HEK293 (cell line): ENCODE data around the gene B3GAT1.

ENCODE experiments used
- CTCF ChIA-PET: fragments of 350-600 bp; formaldehyde crosslinking; extraction: SDS; loops from one replicate; lab custom pipeline; 2021; ENCODE audit warnings: antibody characterized with exemption; lab: Yijun Ruan, JAX
- POLR2A ChIA-PET: fragments of 300-600 bp; formaldehyde crosslinking; extraction: SDS; loops from one replicate; lab custom pipeline; 2020; ENCODE audit warnings: antibody characterized with exemption, inconsistent platforms; lab: Yijun Ruan, JAX
- H3K27ac ChIP-seq: fragments of 200-500 bp; sonication (Bioruptor generic); 2 replicates; pipeline ENCODE4 v1.5.1; 2014; ENCODE audit warnings: low read depth, low read length, control low read depth, inconsistent platforms; ENCODE audit errors: extremely low read depth
- H3K36me3 ChIP-seq, 2 experiments: fragments of 200-500 bp in 1 of 2; sonication (Bioruptor generic) in 1 of 2; 1 replicate in 1 of 2; 2 replicates in 1 of 2; pipeline ENCODE4 v1.5.1; 2014 to 2017; ENCODE audit warnings: inconsistent platforms in 2 of 2, low read length in 2 of 2; ENCODE audit not compliant: control insufficient read depth in 2 of 2, insufficient read depth in 1 of 2
- H3K4me1 ChIP-seq: fragments of 200-500 bp; sonication (Bioruptor generic); 2 replicates; pipeline ENCODE4 v1.5.1; 2014; ENCODE audit warnings: mild to moderate bottlenecking, low read length, inconsistent platforms; ENCODE audit not compliant: control insufficient read depth, insufficient read depth
- H3K4me3 ChIP-seq: 2 replicates; pipeline ENCODE4 v1.5.1; 2011; ENCODE audit warnings: low read depth, mild to moderate bottlenecking, control low read depth, low read length, moderate library complexity
- H3K9me3 ChIP-seq: fragments of 200-500 bp; sonication (Bioruptor generic); 2 replicates; pipeline ENCODE4 v1.5.1; 2014; ENCODE audit warnings: low read depth, low read length, inconsistent platforms; ENCODE audit not compliant: control insufficient read depth, insufficient read depth
- IKZF3 ChIP-seq: fragments of 450-650 bp; IDR thresholded peaks from 2 replicates; pipeline ENCODE4 v1.5.0; 2018; ENCODE audit warnings: missing biosample characterization, mild to moderate bottlenecking, missing genetic modification characterization, moderate library complexity
- KLF8 ChIP-seq: fragments of 450-650 bp; formaldehyde crosslinking; IDR thresholded peaks from 2 replicates; pipeline ENCODE4 v1.5.1; 2016; ENCODE audit warnings: missing biosample characterization, missing genetic modification characterization
- ZNF140 ChIP-seq: fragments of 450-650 bp; formaldehyde crosslinking; IDR thresholded peaks from 2 replicates; pipeline ENCODE4 v1.5.1; 2016; ENCODE audit warnings: missing biosample characterization, missing genetic modification characterization
- ZNF174 ChIP-seq: fragments of 450-650 bp; formaldehyde crosslinking; IDR thresholded peaks from 2 replicates; pipeline ENCODE4 v1.5.0; 2017; ENCODE audit warnings: missing biosample characterization, mild to moderate bottlenecking, missing genetic modification characterization
- ZNF302 ChIP-seq: fragments of 450-650 bp; formaldehyde crosslinking; IDR thresholded peaks from 2 replicates; pipeline ENCODE4 v1.5.1; 2016; ENCODE audit warnings: missing biosample characterization, missing genetic modification characterization, low read depth
- ZNF324 ChIP-seq: fragments of 450-650 bp; formaldehyde crosslinking; IDR thresholded peaks from 2 replicates; pipeline ENCODE4 v1.5.1; 2016; ENCODE audit warnings: missing biosample characterization, missing genetic modification characterization
- ZNF37A ChIP-seq: fragments of 450-650 bp; IDR thresholded peaks from 2 replicates; pipeline ENCODE4 v1.5.1; 2018; ENCODE audit warnings: missing biosample characterization, missing genetic modification characterization
- ZNF416 ChIP-seq: fragments of 450-650 bp; formaldehyde crosslinking; IDR thresholded peaks from 2 replicates; pipeline ENCODE4 v1.5.1; 2016; ENCODE audit warnings: missing biosample characterization, missing genetic modification characterization
- ZNF433 ChIP-seq: fragments of 450-650 bp; formaldehyde crosslinking; IDR thresholded peaks from 2 replicates; pipeline ENCODE4 v1.5.1; 2016; ENCODE audit warnings: missing biosample characterization, missing genetic modification characterization, low read depth
- ZNF48 ChIP-seq: fragments of 450-650 bp; formaldehyde crosslinking; IDR thresholded peaks from 2 replicates; pipeline ENCODE4 v1.5.1; 2016; ENCODE audit warnings: missing biosample characterization, missing genetic modification characterization
- ZNF571 ChIP-seq: fragments of 450-650 bp; formaldehyde crosslinking; IDR thresholded peaks from 2 replicates; pipeline ENCODE4 v1.5.0; 2017; ENCODE audit warnings: missing biosample characterization, missing genetic modification characterization
- ZNF624 ChIP-seq: fragments of 450-650 bp; formaldehyde crosslinking; IDR thresholded peaks from 2 replicates; pipeline ENCODE4 v1.5.1; 2017; ENCODE audit warnings: missing biosample characterization, missing genetic modification characterization
- ZNF791 ChIP-seq: fragments of 450-650 bp; formaldehyde crosslinking; IDR thresholded peaks from 2 replicates; pipeline ENCODE4 v1.5.1; 2016; ENCODE audit warnings: missing biosample characterization, missing genetic modification characterization
- TF ChIP-seq, protein P1 (sequence below): fragments of 450-650 bp; formaldehyde crosslinking; IDR thresholded peaks from 2 replicates; pipeline ENCODE4 v1.5.1; 2016; ENCODE audit warnings: missing biosample characterization, missing genetic modification characterization
- TF ChIP-seq, protein P2 (sequence below): fragments of 450-650 bp; formaldehyde crosslinking; IDR thresholded peaks from 2 replicates; pipeline ENCODE4 v1.5.1; 2017; ENCODE audit warnings: missing biosample characterization, missing genetic modification characterization
- TF ChIP-seq, protein P3 (sequence below): fragments of 450-650 bp; formaldehyde crosslinking; IDR thresholded peaks from 2 replicates; pipeline ENCODE4 v1.5.1; 2016; ENCODE audit warnings: missing biosample characterization, missing genetic modification characterization

The B3GAT1 gene

DNA sequence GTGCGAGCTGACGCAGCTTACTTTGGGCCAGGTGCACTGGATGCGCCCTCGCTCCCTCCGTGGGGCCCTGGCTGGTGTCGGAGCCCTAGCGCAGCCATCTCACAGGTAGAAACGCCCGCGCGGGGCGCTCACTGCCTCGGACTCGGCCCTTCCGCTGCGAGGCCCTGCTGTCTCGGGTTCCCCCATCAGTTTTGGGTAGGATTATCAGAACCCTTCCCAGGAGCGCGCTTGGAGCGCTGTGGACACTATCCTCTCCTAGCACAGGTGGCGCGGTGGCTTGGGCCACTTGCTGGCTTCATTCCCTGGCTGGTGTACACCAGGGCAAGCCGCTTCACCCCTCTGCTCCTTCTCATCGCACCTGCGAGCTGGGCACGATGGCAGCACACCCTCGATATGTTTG, 35.7 kb upstream of the B3GAT1 start:
- no peak overlapping the region for H3K27ac ChIP-seq
- H3K4me1 ChIP-seq = no peaks in the 10 kb centered on the region
- H3K36me3 ChIP-seq = no peaks in the 10 kb centered on the region
- ChIA-PET POLR2A (no interaction called here), CTCF (interaction anchor here (0.7 kb wide), 1 partner anchor 36 kb away, joined by 3 read pairs; no protein-coding TSS in a partner anchor)
- H3K9me3 ChIP-seq = no peaks in the 10 kb centered on the region
- H3K4me3 ChIP-seq = no peak overlapping the region
- no peak for TF ChIP-seq IKZF3 (tag by site-specific recombination)
- TF ChIP-seq ZNF48 (tag by site-specific recombination) = no peak
- no peak for TF ChIP-seq ZNF302 (tag by site-specific recombination)
- no peak for TF ChIP-seq ZNF37A (tag by site-specific recombination)
- TF ChIP-seq, protein P1, sequence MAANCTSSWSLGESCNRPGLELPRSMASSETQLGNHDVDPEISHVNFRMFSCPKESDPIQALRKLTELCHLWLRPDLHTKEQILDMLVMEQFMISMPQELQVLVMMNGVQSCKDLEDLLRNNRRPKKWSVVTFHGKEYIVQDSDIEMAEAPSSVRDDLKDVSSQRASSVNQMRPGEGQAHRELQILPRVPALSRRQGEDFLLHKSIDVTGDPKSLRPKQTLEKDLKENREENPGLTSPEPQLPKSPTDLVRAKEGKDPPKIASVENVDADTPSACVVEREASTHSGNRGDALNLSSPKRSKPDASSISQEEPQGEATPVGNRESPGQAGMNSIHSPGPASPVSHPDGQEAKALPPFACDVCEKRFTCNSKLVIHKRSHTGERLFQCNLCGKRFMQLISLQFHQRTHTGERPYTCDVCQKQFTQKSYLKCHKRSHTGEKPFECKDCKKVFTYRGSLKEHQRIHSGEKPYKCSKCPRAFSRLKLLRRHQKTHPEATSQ (tag by site-specific recombination) = no peak
- TF ChIP-seq ZNF140 (tag by site-specific recombination) = no peak
- TF ChIP-seq ZNF624 (tag by site-specific recombination) = no peak
- no peak for TF ChIP-seq ZNF433 (tag by site-specific recombination)
- TF ChIP-seq ZNF571 (tag by site-specific recombination) = no peak
- no peak for TF ChIP-seq ZNF416
- TF ChIP-seq, all 188 proteins: peak for 0

DNA sequence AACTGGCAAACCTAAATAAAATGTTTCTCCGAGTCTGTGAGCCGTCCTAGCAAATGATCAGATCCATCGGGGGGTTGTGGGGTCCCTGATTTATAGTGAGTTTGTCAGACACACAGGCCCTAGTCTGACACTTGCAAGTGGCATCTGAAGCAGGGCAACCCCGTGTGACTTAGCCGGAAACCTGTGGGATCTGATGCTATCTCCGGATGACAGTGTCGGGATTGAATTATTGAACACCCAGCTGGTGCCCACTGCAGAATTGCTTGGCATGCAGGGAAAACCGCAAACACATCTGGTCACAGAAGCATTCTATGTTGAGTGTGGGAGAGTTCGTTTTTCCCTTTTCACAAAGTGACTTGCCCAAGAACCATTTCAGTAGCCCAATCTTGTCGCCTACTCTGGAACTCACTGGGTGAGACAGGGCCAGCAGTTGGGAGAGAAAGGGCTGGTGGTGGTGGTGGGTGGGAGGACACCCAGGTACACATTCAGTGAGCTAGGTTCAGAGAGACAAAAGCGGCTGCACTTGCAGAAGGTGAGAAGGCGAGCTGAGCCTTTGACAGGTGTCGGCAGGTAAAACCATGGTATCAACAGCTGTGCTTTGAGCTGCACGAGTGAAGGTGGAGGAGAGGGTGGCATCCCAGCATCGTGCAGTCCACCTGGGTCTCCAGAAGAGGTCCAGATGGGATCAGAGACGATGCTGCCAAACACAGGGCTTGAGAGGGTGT, 33.7 kb upstream of the B3GAT1 start:
- Histone ChIP-seq H3K9me3 (no peaks in the 10 kb centered on the region), H3K4me3 (no peak overlapping the region), H3K4me1 (no peaks in the 10 kb centered on the region), H3K36me3 (no peaks in the 10 kb centered on the region), H3K27ac (no peak overlapping the region)
- ChIA-PET CTCF (interaction anchor here (0.5 kb wide), 1 partner anchor 416 kb away, joined by 4 read pairs; no protein-coding TSS in a partner anchor), POLR2A (no interaction called here)
- TF ChIP-seq ZNF791 (no peak), ZNF174 (tag by site-specific recombination) (no peak), ZNF433 (tag by site-specific recombination) (no peak), ZNF324 (tag by site-specific recombination) (no peak), KLF8 (no peak)
- TF ChIP-seq, protein P2, sequence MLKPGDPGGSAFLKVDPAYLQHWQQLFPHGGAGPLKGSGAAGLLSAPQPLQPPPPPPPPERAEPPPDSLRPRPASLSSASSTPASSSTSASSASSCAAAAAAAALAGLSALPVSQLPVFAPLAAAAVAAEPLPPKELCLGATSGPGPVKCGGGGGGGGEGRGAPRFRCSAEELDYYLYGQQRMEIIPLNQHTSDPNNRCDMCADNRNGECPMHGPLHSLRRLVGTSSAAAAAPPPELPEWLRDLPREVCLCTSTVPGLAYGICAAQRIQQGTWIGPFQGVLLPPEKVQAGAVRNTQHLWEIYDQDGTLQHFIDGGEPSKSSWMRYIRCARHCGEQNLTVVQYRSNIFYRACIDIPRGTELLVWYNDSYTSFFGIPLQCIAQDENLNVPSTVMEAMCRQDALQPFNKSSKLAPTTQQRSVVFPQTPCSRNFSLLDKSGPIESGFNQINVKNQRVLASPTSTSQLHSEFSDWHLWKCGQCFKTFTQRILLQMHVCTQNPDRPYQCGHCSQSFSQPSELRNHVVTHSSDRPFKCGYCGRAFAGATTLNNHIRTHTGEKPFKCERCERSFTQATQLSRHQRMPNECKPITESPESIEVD (tag by site-specific recombination) = no peak
- TF ChIP-seq, protein P3, sequence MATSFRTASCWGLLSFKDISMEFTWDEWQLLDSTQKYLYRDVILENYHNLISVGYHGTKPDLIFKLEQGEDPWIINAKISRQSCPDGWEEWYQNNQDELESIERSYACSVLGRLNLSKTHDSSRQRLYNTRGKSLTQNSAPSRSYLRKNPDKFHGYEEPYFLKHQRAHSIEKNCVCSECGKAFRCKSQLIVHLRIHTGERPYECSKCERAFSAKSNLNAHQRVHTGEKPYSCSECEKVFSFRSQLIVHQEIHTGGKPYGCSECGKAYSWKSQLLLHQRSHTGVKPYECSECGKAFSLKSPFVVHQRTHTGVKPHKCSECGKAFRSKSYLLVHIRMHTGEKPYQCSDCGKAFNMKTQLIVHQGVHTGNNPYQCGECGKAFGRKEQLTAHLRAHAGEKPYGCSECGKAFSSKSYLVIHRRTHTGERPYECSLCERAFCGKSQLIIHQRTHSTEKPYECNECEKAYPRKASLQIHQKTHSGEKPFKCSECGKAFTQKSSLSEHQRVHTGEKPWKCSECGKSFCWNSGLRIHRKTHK = no peak
